GM21390 (cell line): ENCODE measurements around the gene GARIN5A.

Experiments
- ATAC-seq: cut with Tn5 transposase; IDR thresholded peaks from one replicate; pipeline ENCODE4 v1.9.1; 2021; ENCODE audit not compliant: unreplicated experiment

The GARIN5A gene

GRCh38 chr19:50509366-50509765, 32.7 kb upstream of the GARIN5A start:
- no peak for ATAC-seq

DNA sequence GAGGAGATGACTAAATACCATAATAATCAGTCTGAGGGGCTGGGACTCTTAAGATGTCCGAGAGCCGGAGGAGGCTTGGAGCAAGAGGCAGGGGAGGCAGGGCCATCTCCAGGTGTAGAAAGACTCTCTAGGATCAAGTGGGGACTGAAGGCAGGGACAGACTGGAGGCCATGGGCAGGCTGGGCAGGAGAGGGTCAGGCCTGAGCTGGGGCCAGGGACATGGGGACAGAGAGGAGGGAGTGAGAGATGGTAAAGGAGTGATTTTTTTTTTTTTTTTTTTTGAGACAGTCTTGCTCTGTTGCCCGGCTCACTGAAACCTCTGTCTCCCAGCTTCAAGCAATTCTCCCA, 32.2 kb upstream of the GARIN5A start:
- no peak for ATAC-seq

DNA sequence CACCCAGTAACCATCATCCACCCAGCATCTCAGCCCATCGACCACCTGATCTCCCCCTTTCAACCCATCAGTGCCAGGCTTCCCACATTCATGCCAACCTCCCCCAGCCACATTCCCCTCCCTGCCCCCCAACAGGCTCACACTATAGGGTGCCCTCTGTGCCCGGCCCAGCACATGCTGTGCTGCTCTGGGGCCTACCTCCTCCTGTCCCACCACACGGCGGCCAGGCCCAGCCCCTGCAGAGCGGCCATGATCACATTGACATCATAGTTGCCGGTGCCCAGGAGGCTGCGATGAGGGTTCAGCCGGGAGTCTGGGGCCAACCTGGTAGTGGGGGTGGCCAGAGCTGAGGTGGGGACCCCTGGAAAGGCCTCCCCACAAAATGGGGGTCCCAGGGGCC, 30.7 kb upstream of the GARIN5A start:
- no peak for ATAC-seq

GRCh38 chr19:50506700-50507099, 30.1 kb upstream of the GARIN5A start:
- no peak for ATAC-seq

DNA sequence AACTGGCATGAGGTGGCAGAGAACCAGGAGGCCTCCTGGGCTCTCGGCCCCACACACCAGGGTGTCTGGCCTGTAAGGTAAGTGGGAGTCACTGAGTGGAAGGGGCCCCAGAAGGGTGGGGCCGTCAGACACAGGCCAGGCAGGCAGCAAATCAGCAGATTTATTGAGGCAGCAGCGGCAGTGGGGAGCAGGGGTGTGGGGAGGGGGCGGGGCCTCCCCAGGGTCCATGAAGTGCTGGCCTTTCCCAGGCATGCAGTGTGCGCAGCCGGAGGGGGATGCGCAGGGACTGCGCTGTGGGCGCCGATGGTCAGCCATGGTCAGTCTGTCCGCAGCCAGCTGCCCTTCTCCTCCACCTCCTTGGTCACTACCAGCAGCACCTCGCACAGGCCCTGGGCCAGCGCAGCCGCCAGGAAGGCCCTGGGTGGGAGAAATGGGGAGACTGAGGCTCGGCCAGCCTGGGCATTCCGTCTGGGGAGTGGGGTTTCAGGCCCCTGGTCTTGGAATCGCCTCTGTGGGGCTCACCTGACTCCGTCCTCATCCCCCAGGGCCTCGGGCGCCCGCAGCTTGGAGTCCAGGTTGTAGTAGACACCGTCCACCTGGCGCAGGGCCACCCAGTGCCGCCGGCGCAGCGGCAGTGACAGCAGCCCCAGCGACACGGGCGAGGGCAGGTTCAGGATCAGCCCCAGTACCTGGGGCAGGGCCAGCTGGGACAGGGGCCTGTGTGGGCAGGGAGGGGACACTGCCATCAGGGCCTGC, 29.4 kb upstream of the GARIN5A start:
- no peak for ATAC-seq

DNA sequence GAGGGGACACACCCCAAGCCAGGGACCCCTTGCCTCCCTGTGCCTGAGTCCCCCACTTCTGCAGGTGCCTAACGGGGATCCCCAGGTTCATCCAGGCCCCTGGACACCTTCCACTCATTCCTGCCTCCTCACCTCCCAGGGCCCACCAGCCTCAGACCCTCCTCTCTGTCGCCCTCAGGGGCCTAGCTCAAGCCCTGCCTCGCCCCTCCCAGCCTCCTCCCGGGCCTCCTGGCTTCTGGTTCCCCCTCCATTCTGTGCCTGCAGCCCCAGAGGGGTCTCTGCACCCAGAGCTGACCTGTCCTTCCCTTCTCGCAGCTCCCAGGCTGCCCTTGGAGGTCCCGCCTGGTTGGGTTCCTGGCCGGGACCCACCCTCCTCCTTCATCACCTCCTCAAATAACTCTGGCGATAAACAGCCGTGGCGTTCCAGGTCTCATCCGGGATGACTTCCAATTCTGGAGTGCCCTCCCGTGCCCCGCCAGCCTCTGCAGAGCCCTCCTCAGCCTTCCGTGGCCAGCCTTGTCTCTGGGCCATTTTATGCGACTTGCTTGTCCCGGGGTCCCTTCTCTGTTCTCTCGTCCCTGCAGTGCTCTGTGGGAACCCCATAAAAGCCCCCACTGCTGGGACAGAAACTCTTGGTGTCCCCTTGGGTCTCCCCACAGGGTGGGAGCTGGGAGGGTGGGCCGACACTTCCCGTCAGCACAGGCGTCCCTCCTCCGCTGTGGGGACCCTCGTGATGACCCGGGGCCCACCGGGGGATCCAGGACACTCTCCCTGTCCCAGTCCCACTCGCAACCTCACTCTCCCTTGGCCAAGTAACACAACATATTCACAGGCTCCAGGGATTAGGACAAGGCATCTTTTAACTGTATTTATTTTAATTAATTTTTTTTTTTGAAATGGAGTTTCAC, 25.2 kb upstream of the GARIN5A start:
- no peak for ATAC-seq

DNA sequence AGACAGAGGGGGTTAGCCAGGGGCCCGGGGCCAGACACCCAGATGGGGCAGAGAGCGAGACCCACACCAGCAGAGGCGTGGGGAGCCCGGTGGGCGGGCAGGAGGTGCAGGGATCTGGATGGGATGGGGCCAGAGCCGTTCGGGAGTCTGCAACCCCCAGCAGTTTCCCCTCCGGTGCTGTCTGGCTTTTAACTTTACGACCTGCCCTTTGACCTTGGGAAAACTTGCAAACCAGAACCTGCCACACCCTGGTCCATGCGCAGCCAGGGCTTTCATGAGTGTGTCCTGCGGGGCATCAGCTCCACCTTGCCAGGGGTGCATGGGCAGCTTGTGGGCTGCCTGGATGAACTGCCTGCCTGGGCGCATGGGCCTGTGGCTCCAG, 24.5 kb upstream of the GARIN5A start:
- no peak for ATAC-seq

GRCh38 chr19:50500753-50501151, 24.1 kb upstream of the GARIN5A start:
- ATAC-seq, result no peak

DNA sequence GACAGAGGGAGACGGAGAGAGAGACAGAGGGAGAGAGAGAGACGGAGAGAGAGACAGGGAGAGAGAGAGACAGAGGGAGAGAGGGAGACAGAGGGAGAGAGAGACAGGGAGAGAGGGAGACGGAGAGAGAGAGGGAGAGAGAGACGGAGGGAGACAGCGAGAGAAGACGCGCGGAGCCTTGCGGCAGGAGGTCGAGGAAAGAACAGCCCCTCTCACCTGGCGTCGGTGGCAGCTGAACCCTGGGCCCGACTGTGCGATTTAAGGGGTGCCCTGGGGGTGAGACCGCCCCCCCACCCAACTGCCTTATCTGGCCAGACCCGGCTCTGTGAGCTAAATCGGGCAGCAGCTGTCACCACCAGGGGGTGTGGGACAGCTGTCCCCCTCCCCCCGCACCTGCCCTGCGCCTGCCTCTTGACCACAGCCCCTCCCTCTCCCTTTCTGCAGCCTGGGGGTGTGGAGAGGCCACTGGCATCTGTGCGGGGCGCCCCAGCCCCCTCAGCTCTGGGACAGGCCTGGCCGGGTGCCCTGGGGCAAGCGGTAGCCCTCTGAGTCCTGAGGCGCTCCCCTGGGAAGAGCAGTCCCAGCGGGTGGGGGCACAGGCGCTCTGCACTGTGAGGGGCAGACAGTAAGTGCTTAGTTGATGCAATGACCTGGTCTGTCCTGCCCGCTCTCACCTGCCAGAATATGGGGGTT, 23.6 kb upstream of the GARIN5A start:
- no peak for ATAC-seq

DNA sequence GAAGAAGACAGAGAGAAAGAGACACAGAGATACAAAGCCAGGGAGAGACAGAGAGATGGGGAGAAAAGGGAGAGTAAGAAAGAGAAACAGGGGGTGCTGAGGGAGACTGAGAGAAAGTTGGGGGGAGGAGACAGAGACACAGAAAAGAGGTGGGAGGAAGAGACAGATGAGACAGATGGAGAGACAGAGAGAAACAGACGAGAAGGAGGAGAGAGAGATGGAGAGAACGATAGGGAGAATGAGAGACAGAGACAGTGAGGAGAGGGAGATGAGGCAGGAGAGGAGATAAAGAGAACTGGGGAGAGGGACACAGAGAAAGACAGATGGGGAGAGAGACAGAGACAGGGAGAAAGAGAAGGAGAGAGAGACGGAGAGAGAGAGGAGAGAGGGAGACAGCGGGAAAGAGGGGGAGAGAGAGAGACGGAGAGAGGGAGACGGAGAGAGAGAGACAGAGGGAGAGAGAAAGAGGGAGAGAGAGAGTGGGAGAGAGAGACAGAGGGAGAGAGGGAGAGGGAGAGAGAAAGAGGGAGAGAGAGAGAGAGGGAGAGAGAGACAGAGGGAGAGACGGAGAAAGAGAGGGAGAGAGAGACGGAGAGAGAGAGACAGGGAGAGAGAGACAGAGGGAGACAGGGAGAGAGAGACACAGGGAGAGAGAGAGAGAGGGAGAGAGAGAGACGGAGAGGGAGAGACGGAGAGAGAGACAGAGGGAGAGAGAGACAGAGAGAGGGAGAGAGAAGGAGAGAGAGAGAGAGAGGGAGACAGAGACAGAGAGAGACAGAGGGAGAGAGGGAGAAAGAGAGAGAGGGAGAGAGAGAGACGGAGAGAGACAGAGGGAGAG, 21.8 kb upstream of the GARIN5A start:
- no peak for ATAC-seq

DNA sequence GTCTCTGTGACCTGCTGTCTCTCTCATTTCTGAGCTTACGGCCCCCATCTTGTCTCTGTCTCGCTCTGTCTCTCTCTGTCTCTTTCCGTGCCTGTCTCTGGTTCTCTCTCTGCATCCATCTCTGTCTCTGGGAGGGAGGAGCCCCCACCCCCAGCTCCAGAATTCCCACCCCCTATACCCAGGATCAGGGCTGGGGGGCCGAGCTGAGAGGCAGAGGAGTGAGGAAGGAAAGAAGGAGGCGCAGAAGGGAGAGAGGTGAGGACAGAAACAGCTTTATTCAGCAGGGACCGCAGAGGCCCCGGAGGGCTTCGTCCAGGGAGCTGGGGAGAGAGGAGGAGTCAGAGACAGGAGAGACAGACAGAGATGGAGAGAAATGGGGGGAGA, 20.4 kb upstream of the GARIN5A start:
- no peak for ATAC-seq

GRCh38 chr19:50496189-50497021, 19.8 kb upstream of the GARIN5A start:
- no peak for ATAC-seq

DNA sequence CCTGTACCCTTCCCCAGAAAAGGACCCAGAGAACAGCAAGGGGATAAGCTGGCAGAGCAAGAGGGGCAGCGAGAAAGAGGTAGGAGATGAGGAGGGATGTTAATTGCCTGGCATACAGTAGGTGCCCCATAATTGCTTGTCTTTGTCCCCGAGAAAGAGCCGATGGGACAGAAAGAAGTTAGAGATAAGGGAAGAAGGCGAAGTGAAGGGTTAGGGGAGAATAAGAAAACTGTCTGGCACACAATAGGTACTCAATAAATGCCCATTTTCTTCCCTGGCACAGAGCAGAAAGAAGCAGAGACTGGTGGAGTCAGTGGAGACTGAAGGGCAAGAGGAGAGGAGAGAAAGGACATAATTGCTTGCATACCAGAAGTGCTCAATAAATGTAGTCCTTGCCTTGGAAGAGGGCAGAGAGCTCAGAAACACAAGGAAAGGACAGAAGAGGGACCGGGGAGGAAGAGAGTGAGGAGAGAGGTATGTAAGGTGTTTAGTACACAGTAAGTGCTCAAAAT, 18.4 kb upstream of the GARIN5A start:
- no peak for ATAC-seq

GRCh38 chr19:50494186-50495019, 17.8 kb upstream of the GARIN5A start:
- ATAC-seq, result no peak

DNA sequence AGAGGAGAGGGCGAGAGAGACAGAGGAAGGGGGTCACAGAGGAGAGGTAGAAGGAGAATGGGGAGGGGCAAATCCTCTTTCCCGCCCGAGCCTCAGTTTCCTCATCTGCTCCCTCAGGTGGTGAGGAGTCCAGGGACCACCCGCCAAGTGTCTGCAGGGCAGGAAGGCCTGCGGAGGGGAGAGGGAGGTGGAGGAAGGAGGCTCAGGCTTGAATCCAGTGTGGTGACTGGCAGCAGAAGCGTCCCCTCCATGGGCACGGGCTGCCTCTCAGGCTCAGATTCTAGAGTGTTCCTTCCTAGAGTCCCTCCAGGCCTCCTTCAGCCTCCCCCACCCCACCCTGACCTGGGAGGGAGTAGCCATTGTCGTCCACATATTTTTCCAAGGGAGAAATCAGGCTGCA, 16.5 kb upstream of the GARIN5A start:
- ATAC-seq, result no peak

DNA sequence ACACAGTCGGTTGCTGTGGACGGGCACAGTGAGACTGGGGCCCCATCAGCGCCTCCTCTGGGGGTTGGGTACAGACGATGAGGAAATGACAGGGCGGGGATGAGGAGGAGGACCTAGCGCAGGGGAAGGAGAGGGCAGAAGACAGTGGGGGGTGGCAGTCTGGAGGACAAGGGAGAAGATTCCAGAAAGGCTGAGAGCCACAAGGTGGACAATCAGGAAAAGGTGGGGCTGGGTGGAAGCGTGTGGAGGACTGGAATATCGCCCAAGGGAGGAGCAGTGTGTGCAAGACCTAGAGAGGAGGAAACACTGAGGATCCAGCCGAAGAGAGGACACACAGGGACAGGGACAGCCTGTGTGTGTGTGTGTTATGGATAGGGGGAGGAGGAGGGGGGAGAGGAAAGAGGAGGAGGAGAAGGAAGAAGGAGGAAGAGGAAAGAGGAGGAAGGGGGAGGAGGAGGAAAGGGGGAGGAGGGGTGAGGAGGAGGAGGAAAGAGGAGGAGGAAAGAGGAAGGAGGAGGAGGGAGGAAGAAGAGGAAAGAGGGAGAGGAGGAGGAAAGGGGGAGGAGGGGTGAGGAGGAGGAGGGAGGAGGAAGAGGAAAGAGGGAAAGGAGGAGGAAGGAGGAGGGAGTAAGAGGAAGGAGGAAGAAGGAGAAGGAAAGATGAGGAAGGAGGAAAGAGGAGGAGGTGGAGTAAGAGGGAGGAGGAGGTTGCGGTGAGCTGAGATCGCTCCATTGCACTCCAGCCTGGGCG, 15.8 kb upstream of the GARIN5A start:
- no peak for ATAC-seq

GRCh38 chr19:50490991-50491472, 14.4 kb upstream of the GARIN5A start:
- ATAC-seq, result no peak

- ATAC-seq, result no peak
Observed at GRCh38 chr19:50490411-50490811, 13.8 kb upstream of the GARIN5A start.
